HK-2 (cell line): ENCODE results near the gene SDK1.
"Not testable (repeated sequence)": the region's sequence is repeated elsewhere in the genome, so short reads cannot be mapped to it uniquely, and the experiment has no call there.

Source experiments
- DNase-seq: peaks from one replicate; pipeline ENCODE4 v3.0.0-alpha.2; 2018; ENCODE audit not compliant: unreplicated experiment

Gene SDK1

DNA sequence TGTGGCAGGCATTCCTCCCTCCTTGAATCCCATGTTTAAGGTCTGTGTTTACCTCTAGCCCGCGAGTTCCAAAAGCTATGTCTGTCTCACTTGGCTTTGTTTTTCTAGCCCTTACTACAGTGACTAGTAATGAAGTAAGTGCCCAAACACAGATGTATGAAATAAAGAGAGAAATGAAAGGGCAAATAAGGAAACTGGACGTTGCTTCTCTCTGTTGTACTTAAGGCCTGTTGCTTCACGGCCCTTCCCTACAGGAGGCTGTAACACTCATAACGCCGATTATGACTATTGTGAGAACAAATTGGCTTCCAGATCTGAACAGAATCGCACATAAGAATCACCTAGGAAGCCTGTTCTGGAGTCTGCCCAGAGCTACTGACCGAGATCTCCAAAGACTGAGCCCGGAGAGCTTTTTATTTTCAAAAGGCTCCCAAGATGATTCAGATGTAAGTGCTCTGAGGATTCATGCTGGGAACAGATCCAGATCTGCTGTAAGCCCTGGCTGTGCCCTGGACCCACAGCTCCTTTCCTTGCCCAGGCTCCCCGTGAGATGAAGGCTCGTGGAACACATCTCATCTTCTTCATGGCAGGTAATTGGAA lies 432.6 kb downstream of the SDK1 start:
- no peak for DNase-seq

DNA sequence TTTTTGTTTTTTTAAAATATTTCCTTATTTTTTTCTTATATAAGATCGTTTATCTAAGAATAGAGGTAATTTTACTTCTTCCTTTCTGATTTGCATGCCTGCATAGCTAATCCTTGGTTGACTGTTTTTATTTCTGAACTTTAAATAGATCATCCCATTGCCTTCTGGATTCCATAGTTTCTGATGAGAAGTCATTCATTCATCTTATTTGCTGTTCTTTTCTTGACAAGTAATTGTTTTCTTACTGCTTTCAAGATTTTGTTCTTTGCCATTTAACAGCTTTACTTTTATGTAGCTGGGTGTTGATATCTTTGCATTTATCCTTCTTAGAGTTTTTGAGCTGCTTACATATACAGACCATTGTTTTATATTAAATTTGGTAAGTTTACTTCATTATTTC lies 437.9 kb downstream of the SDK1 start:
- no peak for DNase-seq

DNA sequence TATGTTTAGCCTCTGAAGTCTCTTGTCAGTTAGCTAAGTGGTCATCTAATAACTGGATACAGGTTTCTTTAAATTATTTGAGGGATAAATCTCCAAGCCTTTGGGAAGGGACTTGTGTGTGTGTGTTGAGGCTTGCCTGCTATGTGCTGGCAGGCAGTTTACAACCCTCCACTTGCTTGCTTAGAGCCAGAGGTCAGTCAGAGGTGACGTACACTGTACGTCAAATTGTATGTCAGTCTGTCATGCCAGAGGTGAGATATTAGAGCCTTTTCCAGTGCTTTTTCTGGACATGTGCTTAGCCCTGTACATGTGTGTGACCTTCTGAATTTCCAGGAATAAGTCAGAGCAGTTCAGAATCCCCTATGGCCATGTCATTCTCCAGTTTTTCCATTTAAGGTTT lies 438.9 kb downstream of the SDK1 start:
- DNase-seq: no peak

DNA sequence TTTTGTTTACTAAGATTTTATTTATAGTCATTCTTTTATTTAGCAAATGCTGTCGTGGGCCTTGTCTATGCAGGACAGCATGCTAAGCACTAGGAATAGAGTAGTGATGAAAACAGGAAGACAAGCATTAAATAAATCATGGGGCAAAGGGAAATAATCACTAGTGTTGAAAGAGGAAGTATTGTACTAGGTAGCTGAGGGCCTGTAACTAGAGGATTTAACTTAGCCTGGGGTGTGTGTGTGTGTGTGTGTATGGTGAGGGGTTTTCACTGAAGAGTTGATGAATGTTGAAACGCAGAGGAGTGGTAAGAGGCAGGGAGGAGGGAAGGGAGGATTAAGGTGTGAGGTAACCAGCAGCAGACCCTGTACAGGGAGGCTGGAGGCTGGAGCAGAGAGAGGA lies 446.4 kb downstream of the SDK1 start:
- no peak for DNase-seq

DNA sequence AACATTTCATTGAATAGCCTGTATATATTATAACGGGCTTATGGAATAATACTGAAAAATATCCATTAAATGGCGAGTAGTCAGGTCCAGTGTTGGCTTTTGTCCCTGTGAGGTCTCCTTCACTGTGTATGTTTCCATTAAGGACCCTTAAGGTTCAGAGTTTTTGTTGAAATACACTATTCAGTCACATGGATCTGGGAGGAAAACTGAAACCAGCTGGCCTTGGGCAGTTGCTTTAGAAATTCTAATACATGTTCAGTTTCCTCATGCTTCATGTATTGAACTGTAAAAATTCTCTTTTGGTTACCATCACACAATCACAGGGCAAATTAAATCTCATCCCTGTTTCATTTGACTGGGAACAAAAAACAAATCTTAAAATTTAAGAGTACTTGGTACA lies 447.3 kb downstream of the SDK1 start:
- no peak for DNase-seq

DNA sequence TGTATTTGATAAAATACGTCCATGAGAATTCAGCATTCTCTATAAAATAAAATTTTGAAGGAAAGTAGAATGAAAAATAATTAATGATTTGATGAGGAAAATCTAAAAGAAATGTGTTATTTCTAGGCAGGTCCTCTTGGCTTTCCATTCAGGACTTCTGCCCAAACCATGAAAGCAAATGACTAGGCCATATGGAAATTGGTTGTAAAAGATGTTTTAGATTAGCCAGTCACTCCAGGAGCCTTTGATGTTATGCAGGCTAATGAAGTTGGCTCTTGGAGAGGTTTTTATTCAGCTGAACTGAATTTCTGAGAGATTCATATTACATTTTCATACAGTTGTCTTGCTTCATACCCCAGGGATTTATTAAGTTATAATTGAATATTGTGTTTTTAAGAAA lies 452.8 kb downstream of the SDK1 start:
- DNase-seq: no peak

DNA sequence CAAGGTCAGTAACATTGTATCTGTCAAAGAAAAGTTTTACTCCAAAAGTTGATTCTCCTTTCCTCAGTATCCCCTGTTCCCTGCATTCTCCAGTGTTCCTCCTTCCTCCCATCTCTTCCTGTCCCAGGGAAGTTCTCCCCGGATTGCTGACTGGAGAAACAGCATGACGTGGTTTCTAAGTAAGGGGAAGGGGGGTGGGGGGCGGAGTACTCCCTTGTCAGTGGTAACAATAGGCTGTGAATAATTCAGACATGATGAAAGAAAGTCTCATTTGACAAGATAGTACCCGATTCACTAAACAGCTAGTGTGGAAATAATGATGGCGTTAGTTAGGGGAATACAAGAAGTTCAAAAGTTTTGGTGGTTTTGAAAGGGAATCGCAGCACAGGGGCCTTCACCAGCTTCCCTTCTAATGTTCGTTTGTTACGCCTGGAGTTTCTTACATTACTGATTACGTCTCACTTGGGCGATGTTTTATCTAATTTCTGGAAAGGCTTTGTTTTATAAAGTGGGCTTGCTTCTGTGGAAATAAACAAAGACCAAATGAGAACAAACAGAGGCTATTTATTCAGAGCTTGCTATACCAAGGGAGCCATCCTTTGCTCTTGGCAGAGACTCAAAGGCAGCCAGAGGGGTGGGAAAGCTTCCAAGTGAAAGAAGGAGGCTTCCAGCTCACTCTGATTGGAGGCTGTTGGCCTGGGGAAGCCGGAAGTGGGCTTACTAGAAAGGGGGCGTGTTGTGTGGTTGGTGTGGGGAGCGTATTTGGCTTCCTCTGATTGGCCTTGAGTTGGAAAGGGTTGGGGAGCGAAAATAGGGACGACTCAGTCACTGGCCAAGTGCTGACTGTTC lies 453.7 kb downstream of the SDK1 start:
- no peak for DNase-seq

DNA sequence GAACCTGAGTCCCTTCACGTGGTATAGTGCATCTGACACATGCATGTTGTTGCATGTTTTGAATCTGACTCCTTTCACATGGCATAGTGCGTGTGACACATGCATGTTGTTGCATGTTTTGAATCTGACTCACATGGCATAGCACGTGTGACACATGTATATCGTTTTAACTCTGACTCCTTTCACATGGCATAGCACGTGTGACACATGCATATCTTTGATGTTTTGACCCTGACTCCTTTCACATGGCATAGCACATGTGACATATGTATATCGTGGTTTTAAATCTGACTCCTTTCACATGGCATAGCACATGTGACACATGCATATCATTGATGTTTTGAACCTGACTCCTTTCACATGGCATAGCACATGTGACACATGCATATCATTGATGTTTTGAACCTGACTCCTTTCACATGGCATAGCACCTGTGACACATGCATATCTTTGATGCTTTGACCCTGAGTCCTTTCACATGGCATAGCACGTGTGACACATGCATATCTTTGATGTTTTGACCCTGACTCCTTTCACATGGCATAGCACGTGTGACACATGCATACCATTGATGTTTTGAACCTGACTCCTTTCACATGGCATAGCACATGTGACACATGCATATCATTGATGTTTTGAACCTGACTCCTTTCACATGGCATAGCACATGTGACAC lies 454.9 kb downstream of the SDK1 start:
- not testable (repeated sequence) for DNase-seq

DNA sequence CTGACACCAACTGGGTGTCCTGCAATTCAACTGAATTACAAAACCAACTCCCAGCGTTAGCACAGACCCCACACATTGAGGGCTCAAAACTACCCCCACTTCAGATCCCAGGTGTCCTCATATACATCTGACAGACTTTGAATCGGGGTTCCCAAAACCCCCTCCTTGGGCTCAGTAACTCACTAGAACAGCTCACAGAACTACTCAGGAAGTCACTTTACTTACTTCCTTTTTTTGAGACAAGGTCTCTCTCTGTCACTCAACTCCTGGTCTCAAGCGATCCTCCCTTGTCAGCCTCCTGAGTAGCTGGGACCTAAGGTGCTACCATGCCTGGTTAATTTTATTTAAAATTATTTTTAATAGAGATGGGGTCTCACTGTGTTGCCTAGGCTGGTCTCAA lies 456.0 kb downstream of the SDK1 start:
- DNase-seq: no peak

DNA sequence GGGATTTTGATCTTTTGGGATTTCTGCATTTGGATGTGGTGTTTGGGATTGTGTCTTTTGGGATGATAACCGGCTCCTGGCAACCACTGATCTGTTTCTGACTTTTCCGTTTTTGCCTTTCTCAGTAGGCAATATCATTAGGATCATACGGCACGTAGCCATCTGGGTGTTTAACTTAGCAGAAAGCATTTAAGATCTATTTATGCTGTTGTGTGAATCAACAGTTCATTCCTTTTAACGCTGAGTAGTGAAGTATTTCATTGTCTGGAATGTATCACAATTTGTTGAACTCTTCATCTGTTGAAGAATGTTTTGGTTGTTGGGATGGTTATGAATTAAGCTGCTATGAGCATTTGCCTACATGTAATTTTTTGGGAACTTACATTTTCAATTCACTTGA lies 459.6 kb downstream of the SDK1 start:
- no peak for DNase-seq

DNA sequence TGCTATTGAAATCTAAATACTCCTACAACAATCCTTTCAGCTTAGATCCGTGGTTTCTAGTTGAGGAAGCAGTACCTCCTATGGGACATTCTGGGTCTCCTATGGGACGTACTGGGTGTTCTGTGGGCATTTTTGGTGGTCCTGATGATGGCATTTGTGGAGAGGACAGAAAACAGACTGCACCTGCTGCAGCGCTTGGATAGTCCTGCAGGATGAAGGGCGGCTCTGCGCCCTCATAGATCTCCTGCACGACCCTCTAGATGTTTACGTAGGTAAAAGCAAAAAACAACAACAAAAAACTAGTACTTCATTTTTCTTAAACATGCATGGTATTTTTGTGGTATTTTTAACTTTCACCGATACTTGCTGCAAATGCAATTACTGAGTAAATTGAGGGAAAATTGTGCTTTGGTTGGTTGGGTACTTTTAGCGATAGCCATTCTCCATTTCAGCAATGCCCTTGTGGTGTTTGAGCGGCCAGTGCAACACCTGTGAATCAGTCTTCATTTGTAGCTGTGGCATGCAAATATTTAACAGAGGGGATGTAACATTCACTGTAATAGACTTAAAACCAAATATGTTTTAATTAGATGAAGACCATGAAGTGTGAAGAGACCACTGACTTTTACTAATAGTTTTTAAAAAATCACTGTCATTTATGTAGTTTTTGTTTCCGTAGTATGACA lies 461.2 kb downstream of the SDK1 start:
- DNase-seq: no peak

DNA sequence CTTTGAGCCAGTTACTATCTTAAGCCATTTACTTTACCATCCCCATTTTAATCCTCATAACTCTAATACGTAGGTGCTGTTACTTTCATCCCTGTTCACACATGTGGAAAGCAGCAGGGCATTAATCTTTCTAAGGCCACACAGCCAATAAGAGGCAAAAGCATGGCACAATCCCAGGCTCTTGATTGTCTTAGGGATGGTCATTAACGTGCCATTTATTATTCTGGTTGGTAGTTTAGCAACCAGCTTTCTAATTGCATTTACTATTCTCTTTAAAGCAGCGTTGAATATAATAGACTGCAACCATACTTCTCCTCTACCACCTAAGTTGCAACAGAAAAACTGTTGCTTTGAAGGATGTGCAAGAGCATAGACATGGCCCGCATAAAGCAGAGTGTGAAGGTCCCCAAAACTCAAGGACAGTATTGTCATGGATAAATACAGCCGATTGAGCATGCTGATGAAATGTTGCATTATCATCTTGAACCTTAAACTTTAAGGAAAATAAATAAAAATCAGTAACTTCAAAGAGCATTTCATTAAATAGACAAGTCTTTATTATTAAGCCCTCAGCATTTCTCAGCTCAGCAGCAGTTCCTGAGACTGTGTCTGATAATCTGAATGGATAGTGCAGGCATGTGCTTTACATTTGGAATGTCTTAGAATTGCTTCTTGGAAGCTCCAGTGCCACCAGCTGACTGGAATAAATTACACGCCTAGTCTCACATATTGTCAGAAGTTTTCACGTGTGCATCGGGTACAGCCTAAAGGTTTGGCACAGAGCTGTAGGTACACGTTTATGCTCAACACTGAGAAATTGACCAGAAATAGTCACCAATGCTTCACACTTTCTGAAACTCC lies 467.1 kb downstream of the SDK1 start:
- DNase-seq: no peak

DNA sequence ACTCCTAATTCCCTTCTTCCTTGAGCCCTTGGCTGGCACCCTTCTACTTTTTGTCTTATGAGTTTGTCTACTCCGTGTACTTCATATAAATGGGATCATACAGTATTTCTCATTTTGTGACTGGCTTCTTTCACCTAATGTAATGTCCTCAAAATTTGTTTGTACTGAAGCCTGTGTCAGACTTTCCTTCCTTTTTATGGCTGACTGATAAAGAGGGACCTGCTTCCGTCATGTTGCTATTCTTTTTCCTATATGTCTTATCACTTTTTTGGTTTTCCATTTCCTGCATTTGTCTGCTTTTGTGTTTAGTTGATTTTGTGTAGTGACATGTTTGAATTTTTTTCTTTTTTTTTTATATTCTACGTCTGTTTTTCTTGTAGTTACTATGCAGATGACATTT lies 470.9 kb downstream of the SDK1 start:
- DNase-seq: no peak

DNA sequence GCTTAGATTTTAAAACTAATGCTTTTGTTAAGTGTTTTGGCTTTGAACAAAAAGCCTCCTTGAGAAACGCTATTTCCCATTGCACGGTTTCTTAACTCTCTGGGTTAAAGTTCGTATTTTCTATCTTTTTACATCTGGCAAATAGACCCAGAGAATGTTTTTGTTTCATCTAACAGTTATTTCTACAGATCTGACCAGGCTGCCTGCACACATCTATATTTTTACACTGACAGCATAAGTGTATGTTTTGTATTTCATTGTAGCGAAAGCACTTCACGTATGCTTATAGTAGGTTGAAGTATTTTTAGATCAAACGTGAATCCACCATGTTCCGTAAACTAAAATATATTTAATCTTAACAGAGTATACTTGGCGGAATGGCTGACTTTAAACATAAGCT lies 477.3 kb downstream of the SDK1 start:
- no peak for DNase-seq

DNA sequence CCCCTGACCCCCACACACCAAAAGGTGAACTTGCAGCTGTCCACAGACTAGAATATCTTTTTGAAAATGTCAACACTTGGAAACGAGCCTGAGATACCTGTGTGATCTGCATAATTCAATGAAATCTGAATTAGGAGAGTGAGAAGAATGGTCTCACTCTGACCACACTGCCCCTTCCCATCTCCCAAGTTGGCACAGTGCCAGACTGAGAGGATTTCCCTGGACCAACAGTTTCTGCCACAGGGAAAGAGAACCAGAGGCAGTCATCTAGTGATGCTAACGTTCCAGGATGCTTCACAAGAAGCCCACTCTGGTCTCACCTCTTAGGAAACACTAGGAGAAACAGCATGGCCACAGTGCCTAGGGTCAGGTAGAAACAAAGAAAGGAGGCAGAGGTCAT lies 479.0 kb downstream of the SDK1 start:
- no peak for DNase-seq

DNA sequence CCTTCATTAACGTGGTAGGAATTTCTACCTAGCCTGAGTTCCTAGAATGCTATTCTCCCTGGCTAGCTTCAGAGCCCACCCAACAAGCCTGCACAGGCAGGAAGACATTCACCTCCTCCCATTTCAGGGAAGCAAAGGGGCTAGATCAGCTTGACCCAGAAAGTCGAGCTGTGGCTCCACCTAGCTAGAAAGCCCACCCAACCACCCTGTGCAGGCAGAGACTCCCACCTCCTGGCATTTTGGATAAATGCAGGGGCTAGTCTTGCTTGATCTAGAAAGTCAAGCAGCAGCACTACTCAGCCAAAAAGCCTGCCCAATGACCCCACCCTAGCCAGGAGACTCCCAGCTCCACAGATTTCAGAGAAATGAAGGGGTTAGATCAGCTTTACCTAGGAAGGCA lies 479.5 kb downstream of the SDK1 start:
- DNase-seq: no peak

DNA sequence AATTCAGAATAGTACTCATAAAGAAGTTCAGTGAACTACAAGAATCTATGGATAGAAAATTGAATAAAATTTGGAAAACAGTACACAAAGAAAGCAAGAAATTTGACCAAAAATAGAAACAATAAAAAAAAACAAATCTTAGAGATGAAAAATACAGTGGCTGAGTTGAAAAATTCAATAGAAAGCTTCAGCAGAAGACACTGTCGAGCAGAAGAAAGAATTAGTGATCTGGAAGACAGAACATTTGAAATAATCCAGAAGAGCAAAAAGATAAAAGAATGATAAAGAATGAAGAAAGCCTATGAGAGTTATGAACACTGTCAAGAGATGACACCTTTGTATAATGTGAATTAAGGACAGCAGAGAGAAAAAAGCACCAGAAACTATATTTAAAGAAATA lies 480.6 kb downstream of the SDK1 start:
- no peak for DNase-seq

DNA sequence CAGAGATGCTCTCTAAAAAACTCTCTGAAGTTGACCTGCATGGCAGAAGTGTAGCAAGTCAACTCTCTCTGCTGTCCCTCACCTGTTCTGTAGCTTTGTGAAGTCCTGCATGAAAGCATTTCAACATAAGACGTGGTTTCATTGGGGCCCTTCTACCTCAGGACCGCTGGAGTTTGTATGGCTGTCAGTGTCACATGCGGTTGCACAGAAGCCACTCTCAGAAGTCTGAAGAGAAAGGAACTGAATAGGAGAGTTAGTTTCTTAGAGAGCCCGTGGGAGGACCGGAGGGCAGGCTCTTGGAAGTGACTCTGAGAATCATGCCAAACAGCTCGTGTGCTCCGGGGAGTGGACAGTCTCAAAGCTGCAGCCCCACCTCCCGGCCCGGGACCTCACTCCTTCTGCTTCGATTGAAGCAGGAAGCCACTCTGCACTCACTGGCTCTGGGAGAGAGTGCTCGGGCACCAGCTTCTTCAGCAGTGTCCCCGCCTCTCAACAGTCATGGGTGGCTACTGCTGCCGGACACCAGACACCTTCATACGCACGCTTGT lies 486.7 kb downstream of the SDK1 start:
- DNase-seq: no peak

DNA sequence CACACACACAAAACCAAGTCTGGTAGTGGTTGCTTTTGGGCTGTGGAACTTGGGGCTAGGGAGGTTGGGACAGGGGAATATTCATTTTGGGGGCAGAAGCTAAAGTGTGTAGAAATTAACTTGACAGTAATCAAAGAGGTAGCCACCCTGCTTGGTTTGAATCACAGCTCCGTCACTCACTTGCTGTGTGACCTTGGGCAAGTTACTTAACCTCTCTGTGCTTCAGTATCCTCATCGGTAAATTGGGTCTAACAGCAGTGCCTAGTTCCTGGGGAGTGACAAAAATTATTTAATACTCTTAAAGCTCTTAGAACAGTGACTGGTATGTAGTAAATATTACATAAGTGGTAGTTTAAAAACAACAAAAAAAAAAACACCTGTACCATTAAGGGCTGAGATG lies 489.8 kb downstream of the SDK1 start:
- no peak for DNase-seq

DNA sequence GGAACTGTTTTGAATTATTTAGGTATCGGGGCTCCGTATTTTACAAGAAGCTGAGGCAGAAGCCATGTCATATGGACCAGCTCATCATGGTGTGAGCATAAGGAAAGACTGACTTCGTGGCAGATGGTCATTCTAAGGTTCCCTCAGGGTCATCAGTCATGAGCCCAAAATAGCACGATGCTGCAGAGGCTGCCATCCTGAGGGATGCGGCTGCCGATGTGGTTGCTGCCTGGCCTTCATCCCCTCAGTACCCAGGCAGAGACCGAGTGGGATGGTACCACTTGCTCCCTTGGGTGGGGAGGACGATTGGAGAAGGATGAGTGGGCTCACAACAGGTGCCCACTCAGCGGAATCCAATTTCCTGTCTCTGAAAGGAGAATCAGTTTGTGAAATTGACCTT lies 490.3 kb downstream of the SDK1 start:
- DNase-seq: no peak

DNA sequence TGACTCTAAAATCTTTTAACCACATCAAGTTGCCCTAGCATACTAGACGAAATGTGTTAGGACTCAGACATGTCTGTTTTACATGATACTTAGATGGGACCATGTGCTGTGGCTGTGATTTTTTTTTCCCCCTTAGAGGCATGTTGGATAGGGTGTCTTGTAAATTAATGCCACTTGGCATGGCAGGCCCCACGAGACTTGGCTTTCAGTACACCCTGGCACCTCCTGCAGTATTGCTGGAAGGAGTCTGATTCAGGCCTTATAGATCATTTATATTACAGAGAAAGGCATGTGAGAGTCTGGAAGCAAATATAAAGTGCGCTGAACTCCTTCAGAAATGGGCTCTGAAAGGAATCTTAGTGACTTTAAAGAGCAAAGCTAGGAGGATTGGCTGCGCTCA lies 494.1 kb downstream of the SDK1 start:
- no peak for DNase-seq
